ENCODE measurements around the gene TPM1. TPM values are rescaled to one million over a fixed set of nuclear protein-coding genes. Genes with fewer than 3 reads are reported as not detected.
A peak's percentile ranks its signal among the peaks of the same experiment; 100 is the strongest.

TPM1 gene
- total and polyA plus RNA-seq, 9 of the 15 experiments (the other 6 are each of a cell fraction or from before 2014, with no cell fraction given): 8.1 to 53.9 (median 43.1) TPM

DNA sequence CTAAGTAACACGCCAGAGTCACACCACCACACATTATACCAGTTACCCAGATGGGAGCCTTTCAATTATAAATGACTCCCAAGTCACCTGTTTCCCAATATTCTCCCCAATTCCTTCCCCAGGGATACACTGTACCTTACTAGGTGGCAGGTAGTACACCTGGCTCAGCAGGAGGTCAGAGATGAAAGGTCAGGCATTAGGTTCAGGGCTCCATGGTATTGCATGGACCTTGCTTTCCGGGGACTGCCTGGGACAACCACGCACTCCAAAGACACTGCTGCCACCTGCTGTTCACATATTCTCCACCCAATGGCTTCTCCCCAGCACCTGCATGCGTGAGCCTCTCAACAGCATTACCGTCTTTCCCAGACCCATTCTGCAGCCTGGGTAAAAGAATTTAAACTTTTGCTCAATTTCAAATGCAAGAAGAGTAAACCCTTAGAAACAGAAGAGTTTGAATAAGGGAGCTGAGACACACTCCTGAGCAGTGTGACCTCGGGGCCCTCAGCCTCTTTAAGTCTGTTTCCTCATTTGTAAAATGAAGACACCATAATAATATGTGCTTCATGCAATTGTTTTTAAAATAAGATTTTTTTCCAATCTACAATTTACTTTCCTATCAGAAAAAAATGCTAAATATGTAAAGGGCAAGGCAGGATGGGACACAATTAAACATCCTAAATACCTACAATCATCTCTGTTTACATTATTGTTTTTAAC lies 51.1 kb downstream of the TPM1 start (continued):
- peak in 2 of 3 experiments; percentile 56 to 74 for TF ChIP-seq YY1 (IDR thresholded peaks at IDR 0.05; ENCODE audit: borderline replicate concordance in 1 of 3, control insufficient read depth in 1 of 3, extremely low read depth in 1 of 3, insufficient read depth in 3 of 3, insufficient read length in 1 of 3, insufficient replicate concordance in 2 of 3, low read depth in 1 of 3, low read length in 2 of 3)
- no peak for TF ChIP-seq BRD4 (IDR thresholded peaks at IDR 0.05)
- 0 out of 2 replicates have a peak, but pooled peaks have one; percentile 7 for TF ChIP-seq GABPA (tag; conservative IDR thresholded peaks at IDR 0.05; ENCODE audit: low read depth)
- TF ChIP-seq CREM (IDR thresholded peaks at IDR 0.05; ENCODE audit: low read depth): 0 out of 2 replicates have a peak, but pooled peaks have one; percentile 16
- TF ChIP-seq, protein P1, sequence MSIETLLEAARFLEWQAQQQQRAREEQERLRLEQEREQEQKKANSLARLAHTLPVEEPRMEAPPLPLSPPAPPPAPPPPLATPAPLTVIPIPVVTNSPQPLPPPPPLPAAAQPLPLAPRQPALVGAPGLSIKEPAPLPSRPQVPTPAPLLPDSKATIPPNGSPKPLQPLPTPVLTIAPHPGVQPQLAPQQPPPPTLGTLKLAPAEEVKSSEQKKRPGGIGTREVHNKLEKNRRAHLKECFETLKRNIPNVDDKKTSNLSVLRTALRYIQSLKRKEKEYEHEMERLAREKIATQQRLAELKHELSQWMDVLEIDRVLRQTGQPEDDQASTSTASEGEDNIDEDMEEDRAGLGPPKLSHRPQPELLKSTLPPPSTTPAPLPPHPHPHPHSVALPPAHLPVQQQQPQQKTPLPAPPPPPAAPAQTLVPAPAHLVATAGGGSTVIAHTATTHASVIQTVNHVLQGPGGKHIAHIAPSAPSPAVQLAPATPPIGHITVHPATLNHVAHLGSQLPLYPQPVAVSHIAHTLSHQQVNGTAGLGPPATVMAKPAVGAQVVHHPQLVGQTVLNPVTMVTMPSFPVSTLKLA (conservative IDR thresholded peaks at IDR 0.05): no peak
- no peak for TF ChIP-seq ZNF785 (CRISPR knock-in tag; IDR thresholded peaks at IDR 0.05)
- peak; percentile 51; the same call in 1 of the 2 replicates for TF ChIP-seq BHLHE40 (IDR thresholded peaks at IDR 0.05; ENCODE audit: low read length)
- 0 out of 4 replicates have a peak, but pooled peaks of 1 of the 2 experiments have one; percentile 6 for TF ChIP-seq SRF (CRISPR knock-in tag; IDR thresholded peaks at IDR 0.05)
- no peak for TF ChIP-seq ATF1 (CRISPR knock-in tag; IDR thresholded peaks at IDR 0.05)
- peak; percentile 29; the same call in 1 of the 2 replicates for TF ChIP-seq ATF1 (tag; IDR thresholded peaks at IDR 0.05)
- peak; percentile 37 to 59; a peak in 3 of 4 replicates for TF ChIP-seq NRF1 (conservative IDR thresholded peaks at IDR 0.05 in 1 of 2, IDR thresholded peaks at IDR 0.05 in 1 of 2)
- TF ChIP-seq, protein P2, sequence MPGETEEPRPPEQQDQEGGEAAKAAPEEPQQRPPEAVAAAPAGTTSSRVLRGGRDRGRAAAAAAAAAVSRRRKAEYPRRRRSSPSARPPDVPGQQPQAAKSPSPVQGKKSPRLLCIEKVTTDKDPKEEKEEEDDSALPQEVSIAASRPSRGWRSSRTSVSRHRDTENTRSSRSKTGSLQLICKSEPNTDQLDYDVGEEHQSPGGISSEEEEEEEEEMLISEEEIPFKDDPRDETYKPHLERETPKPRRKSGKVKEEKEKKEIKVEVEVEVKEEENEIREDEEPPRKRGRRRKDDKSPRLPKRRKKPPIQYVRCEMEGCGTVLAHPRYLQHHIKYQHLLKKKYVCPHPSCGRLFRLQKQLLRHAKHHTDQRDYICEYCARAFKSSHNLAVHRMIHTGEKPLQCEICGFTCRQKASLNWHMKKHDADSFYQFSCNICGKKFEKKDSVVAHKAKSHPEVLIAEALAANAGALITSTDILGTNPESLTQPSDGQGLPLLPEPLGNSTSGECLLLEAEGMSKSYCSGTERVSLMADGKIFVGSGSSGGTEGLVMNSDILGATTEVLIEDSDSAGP (CRISPR knock-in tag; IDR thresholded peaks at IDR 0.05): 0 out of 2 replicates have a peak, but pooled peaks have one; percentile 19
